Measurements from ENCODE around the gene CLASP1. TPM values are rescaled to one million over a fixed set of nuclear protein-coding genes. Genes with fewer than 3 reads are reported as not detected.

The CLASP1 gene
- total RNA-seq, 1 experiment from 2014 or later = 45.9 TPM

DNA sequence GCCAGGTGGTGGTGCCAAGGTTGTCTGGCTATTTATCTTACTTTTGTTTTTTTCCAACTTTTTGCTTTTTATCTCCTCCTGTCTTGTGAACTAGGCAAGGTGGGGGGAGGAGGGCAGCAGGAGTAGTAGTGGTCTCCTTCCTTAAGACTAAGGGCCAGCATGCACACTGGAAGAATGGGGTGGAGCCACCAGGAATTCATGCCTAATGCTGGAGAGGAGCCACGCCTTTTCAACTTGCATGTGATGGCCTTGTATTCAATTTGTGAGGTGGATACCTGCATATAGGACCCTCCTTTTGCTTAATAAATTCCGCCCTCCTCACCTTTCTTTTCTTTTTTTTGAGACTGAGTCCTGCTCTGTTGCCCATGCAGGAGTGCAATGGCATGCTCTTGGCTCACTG is 37.6 kb upstream of the CLASP1 start:
- Histone ChIP-seq H3K4me2 (ENCODE audit: insufficient read depth, insufficient read length, low read length) (no peak overlapping the region), H3K23me2 (ENCODE audit: insufficient read length, low read depth, low read length, poor library complexity, severe bottlenecking) (no peaks in the 10 kb centered on the region), H3K9ac (ENCODE audit: extremely low read depth, insufficient read length, low read length) (no peak overlapping the region), H4K91ac (ENCODE audit: insufficient read length, low read depth, low read length) (no peak overlapping the region), H3K23ac (ENCODE audit: insufficient read length, low read depth, low read length) (no peak overlapping the region), H2AK5ac (ENCODE audit: insufficient read length, low read length) (no peak overlapping the region), H4K8ac (replicated peaks; ENCODE audit: insufficient read length, low read depth, low read length) (no peak overlapping the region), H4K5ac (ENCODE audit: insufficient read length, low read depth, low read length) (no peak overlapping the region), H3K9me3 (ENCODE audit: control insufficient read depth, low read depth, low read length) (peaks cover 14% of the 10 kb centered on the region), H3K56ac (ENCODE audit: insufficient read length, low read depth, low read length) (no peak overlapping the region), H3K4ac (ENCODE audit: low read depth, low read length) (no peak overlapping the region), H3K27ac (ENCODE audit: insufficient read length, low read depth, low read length) (no peak overlapping the region), H4K20me1 (ENCODE audit: control insufficient read depth, insufficient read depth, insufficient read length) (no peaks in the 10 kb centered on the region), H2BK12ac (ENCODE audit: insufficient read length, low read depth, low read length) (no peak overlapping the region), H2BK15ac (ENCODE audit: low read depth, low read length) (no peak overlapping the region), H3K79me1 (ENCODE audit: insufficient read depth, low read depth, low read length, poor library complexity, severe bottlenecking) (no peaks in the 10 kb centered on the region), H3K27me3 (ENCODE audit: insufficient read depth, low read length) (no peaks in the 10 kb centered on the region), H3K79me2 (ENCODE audit: insufficient read depth, low read length) (no peaks in the 10 kb centered on the region), H3T11ph (ENCODE audit: low read length) (no peak overlapping the region), H3K4me1 (ENCODE audit: insufficient read depth, low read length) (peaks cover 4% of the 10 kb centered on the region; the same call in 1 of the 2 replicates), H2BK20ac (ENCODE audit: low read depth, low read length, poor library complexity, severe bottlenecking) (no peak overlapping the region), H3K18ac (ENCODE audit: insufficient read length, low read depth, low read length) (no peak overlapping the region), H2BK120ac (ENCODE audit: low read depth, low read length, poor library complexity, severe bottlenecking) (no peak overlapping the region), H2BK5ac (ENCODE audit: insufficient read length, low read length) (no peak overlapping the region), H2AFZ (ENCODE audit: low read length) (no peak overlapping the region), H3K14ac (ENCODE audit: insufficient read depth, low read length) (no peak overlapping the region)
- H3K9me3 Mint-ChIP-seq = peaks cover 27 to 28% of the 10 kb centered on the region in 2 experiments
- DNase-seq = no peak
- no peak overlapping the region for H3K4me3 Mint-ChIP-seq
- TF ChIP-seq CTCF (conservative IDR thresholded peaks at IDR 0.05) = no peak
- H3K27me3 Mint-ChIP-seq (ENCODE audit: low read depth) = peaks cover 33% of the 10 kb centered on the region
- peaks cover 36 to 41% of the 10 kb centered on the region in 2 experiments for H3K4me1 Mint-ChIP-seq
- H3K27ac Mint-ChIP-seq = no peak overlapping the region
- H3K36me3 Mint-ChIP-seq (ENCODE audit: insufficient read depth in 1 of 3, low read depth in 3 of 3) = peaks cover 19 to 24% (median 22%) of the 10 kb centered on the region in 3 experiments
- no CpG with 5 or more reads among the region's 2 CpGs for WGBS (ENCODE audit: extremely low coverage, insufficient read length, low lambda C conversion rate)

Measured in H9 (cell line).